Keratinocyte (primary cell): Measurements from ENCODE around the gene TP73. TPM values are rescaled to one million over a fixed set of nuclear protein-coding genes. Genes with fewer than 3 reads are reported as not detected.
A peak's percentile ranks its signal among the peaks of the same experiment; 100 is the strongest.

ENCODE experiments used
- DNase-seq: peaks from one replicate; pipeline ENCODE4 v3.0.0-alpha.2; 2011; ENCODE audit warnings: low read depth, missing footprints, low spot score
- FAIRE-seq: peaks from 2 replicates; lab custom pipeline; 2011; peaks lifted over from hg19 to GRCh38; lab: Jason Lieb, UNC
- H2AFZ ChIP-seq: 2 replicates; pipeline ENCODE4 v1.6.0; 2012; ENCODE audit warnings: low read length, control low read depth, inconsistent platforms; ENCODE audit not compliant: control insufficient read depth
- H3K27ac ChIP-seq: 2 replicates; pipeline ENCODE4 v1.5.1; 2011; ENCODE audit warnings: low read length; ENCODE audit not compliant: control insufficient read depth, insufficient read depth
- H3K27me3 ChIP-seq: 3 replicates; pipeline ENCODE4 v1.6.0; 2011; ENCODE audit warnings: low read length; ENCODE audit not compliant: control insufficient read depth, insufficient read depth; ENCODE audit errors: extremely low read depth
- H3K36me3 ChIP-seq, 2 experiments: 2 replicates in 1 of 2; 3 replicates in 1 of 2; pipeline ENCODE4 v1.5.1; 2011; ENCODE audit warnings: low read length in 2 of 2, mild to moderate bottlenecking in 1 of 2; ENCODE audit not compliant: control insufficient read depth in 2 of 2, insufficient read depth in 2 of 2; ENCODE audit errors: extremely low read depth in 1 of 2
- H3K4me1 ChIP-seq: 3 replicates; pipeline ENCODE4 v1.5.1; 2011; ENCODE audit warnings: low read length; ENCODE audit not compliant: control insufficient read depth, insufficient read depth; ENCODE audit errors: extremely low read depth
- H3K4me2 ChIP-seq: 3 replicates; pipeline ENCODE4 v1.6.0; 2011; ENCODE audit warnings: low read depth, low read length; ENCODE audit not compliant: control insufficient read depth, insufficient read depth; ENCODE audit errors: extremely low read depth
- H3K4me3 ChIP-seq, 3 experiments: fragments of 200-600 bp in 1 of 3; sonication (generic) in 1 of 3; 2 replicates in 2 of 3; 3 replicates in 1 of 3; pipeline ENCODE4 v1.5.1; 2011 to 2016; ENCODE audit warnings: low read length in 3 of 3, mild to moderate bottlenecking in 3 of 3, control low read depth in 2 of 3, inconsistent platforms in 1 of 3, low read depth in 1 of 3, mixed read lengths in 1 of 3, mixed run types in 1 of 3, moderate library complexity in 1 of 3; ENCODE audit not compliant: control insufficient read depth in 2 of 3, insufficient read depth in 2 of 3; ENCODE audit errors: extremely low read depth in 1 of 3
- H3K79me2 ChIP-seq: 2 replicates; pipeline ENCODE4 v1.6.0; 2012; ENCODE audit warnings: low read length; ENCODE audit not compliant: control insufficient read depth, insufficient read depth
- H3K9ac ChIP-seq: 3 replicates; pipeline ENCODE4 v1.6.0; 2011; ENCODE audit warnings: low read length; ENCODE audit not compliant: control insufficient read depth, insufficient read depth; ENCODE audit errors: extremely low read depth
- H3K9me1 ChIP-seq: 3 replicates; pipeline ENCODE4 v1.6.0; 2011; ENCODE audit warnings: low read length; ENCODE audit not compliant: control insufficient read depth, insufficient read depth; ENCODE audit errors: extremely low read depth
- H3K9me3 ChIP-seq: 2 replicates; pipeline ENCODE4 v1.5.1; 2012; ENCODE audit warnings: low read depth, low read length; ENCODE audit not compliant: control insufficient read depth
- H4K20me1 ChIP-seq: 3 replicates; pipeline ENCODE4 v1.6.0; 2011; ENCODE audit warnings: low read length; ENCODE audit not compliant: control insufficient read depth, insufficient read depth; ENCODE audit errors: extremely low read depth
- EZH2 ChIP-seq: IDR thresholded peaks from one replicate; pipeline ENCODE4 v1.6.1; 2012; ENCODE audit warnings: inconsistent platforms, mild to moderate bottlenecking, low read length, moderate library complexity
- dilution Hi-C: fragments of 300-500 bp; cut with MboI; formaldehyde crosslinking; loops from one replicate; pipeline ENCODE4 v1.7.0; 2020; ENCODE audit warnings: low sequenced_read_pairs; ENCODE audit not compliant: extremely low pct_ligation_motif_present
- polyA plus RNA-seq, 5 experiments: library from polyadenylated mRNA; depleted of rRNA in 3 of 5; stranded (reverse) in 3 of 5; stranded (forward) in 1 of 5; unstranded in 1 of 5; fragments of >200 nt; gene quantifications; 1 replicate in 1 of 5; 2 replicates in 3 of 5; 3 replicates in 1 of 5; pipeline versions ENCODE4 v1.2.1 to v1.2.3, GENCODE V29; 2011 to 2012; ENCODE audit warnings: missing spikeins in 2 of 5, low read depth in 1 of 5, low replicate concordance in 1 of 5
- TF ChIP-seq, protein P1 (sequence below), 3 experiments: IDR thresholded peaks in 1 of 3; conservative IDR thresholded peaks in 1 of 3; optimal IDR thresholded peaks in 1 of 3; 2 replicates in 2 of 3; 3 replicates in 1 of 3; pipeline versions ENCODE3 to v1.5.1; 2011; ENCODE audit warnings: low read length in 3 of 3, mild to moderate bottlenecking in 3 of 3, moderate library complexity in 2 of 3, control low read depth in 1 of 3, inconsistent platforms in 1 of 3; ENCODE audit not compliant: insufficient read depth in 2 of 3; ENCODE audit errors: extremely low read depth in 1 of 3

TP73 gene
- polyA plus RNA-seq, 1 donor (not counting 4 experiments of a cell fraction or from before 2014, with no cell fraction given) = 0.14 TPM

DNA sequence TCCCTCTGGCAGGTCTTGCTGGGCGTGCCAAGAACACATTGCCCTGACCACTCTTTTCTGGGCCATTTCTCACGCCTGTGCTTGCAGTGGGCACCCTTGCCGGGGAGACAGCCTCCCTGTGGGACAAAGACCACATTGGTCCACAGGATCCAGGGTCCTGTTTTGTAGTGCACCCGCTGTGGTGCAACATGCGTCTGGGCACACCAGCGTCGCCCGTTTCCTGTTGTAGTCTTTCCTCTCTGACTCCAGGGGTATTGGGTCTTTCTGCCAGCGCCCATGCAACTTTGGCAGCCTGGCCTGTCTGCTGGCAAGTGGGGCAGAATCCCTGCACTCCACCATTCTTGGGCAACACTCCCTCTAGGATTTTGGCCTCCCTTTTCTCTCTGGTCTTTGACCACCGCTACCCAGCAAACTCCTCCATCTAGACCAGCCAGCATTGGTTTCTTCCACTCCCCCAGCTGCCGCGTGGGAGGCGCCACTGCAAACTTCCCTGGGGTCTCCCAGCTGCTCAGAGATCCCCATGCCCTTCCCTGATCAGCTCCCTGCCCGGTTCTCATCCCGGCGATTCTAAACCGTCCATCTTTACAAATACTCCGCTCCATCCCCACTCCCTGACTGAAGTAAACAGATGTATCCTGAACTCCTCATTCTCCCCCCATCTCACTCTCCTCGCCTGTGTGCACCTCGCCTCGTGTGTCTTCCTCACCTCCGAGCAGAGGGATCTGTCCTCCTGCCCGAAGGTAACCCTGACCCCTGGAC lies 28.7 kb upstream of the TP73 start:
- H3K4me1 ChIP-seq = peaks cover 16% of the 10 kb centered on the region
- H4K20me1 ChIP-seq = no peaks in the 10 kb centered on the region
- DNase-seq = no peak
- no peaks in the 10 kb centered on the region for H3K9me3 ChIP-seq
- H3K9ac ChIP-seq = peak overlapping the region; percentile 76
- peak overlapping the region; percentile 85 to 98 (median 92) for H3K4me3 ChIP-seq
- peaks cover 6 to 9% of the 10 kb centered on the region in 2 experiments for H3K36me3 ChIP-seq
- dilution Hi-C loops = no loop called here
- no peak overlapping the region for H3K27ac ChIP-seq
- H3K79me2 ChIP-seq = no peaks in the 10 kb centered on the region
- H2AFZ ChIP-seq = peak overlapping the region; percentile 93
- TF ChIP-seq, protein P1, sequence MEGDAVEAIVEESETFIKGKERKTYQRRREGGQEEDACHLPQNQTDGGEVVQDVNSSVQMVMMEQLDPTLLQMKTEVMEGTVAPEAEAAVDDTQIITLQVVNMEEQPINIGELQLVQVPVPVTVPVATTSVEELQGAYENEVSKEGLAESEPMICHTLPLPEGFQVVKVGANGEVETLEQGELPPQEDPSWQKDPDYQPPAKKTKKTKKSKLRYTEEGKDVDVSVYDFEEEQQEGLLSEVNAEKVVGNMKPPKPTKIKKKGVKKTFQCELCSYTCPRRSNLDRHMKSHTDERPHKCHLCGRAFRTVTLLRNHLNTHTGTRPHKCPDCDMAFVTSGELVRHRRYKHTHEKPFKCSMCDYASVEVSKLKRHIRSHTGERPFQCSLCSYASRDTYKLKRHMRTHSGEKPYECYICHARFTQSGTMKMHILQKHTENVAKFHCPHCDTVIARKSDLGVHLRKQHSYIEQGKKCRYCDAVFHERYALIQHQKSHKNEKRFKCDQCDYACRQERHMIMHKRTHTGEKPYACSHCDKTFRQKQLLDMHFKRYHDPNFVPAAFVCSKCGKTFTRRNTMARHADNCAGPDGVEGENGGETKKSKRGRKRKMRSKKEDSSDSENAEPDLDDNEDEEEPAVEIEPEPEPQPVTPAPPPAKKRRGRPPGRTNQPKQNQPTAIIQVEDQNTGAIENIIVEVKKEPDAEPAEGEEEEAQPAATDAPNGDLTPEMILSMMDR (optimal IDR thresholded peaks at IDR 0.05 in 1 of 3, IDR thresholded peaks at IDR 0.05 in 1 of 3, conservative IDR thresholded peaks at IDR 0.05 in 1 of 3; ENCODE audit: extremely low read depth in 1 of 3, insufficient read depth in 2 of 3, low read length in 3 of 3) = no peak
- no peak for TF ChIP-seq EZH2
- FAIRE-seq = no peak
- no peaks in the 10 kb centered on the region for H3K9me1 ChIP-seq
- no peaks in the 10 kb centered on the region for H3K27me3 ChIP-seq
- H3K4me2 ChIP-seq = peak overlapping the region; percentile 99

DNA sequence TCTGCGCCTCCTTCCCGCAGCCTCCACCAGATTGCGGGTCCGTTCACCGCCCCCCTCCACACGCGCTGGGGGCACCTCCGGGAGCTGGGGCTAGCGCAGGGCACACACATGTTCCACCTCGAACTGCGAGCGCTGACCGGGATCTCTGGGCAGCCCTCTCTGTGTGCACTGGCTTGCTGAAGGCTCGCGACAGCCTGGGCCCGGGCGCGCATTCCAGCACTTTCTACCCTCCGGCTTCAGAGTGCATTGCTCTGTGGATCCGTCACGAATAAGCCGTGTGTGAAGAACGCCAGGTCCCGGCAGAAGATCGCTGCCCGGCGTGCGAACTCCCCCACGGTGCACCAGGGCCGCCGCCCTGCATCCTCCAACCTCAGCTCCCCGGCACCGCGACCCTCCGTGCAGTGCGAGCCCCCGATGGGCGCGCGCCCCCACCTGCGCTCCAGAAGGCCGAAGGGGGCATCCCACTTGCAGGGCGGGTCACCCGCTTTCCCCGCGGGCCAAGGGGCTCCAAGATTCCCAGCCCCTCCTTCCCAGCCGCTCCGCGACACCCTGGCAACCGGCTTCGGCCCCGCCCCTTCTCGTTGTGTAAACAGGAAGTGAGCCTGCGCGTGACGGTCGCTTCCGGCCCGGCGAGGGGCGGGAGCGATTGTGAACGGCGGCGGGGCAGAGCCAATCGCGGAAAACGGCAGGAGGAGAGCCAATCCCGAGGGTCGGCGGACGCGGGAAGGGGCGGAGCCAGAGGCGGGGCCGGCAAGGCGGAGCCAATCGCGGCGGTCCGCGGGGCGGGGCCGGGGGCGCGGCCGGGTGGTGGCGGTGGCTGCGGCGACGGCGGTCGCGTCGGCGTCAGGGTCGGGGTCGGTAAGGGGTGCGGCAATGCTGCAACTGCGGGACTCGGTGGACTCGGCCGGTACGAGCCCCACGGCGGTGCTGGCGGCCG lies 27.8 kb upstream of the TP73 start, which contains the start of gene TPRG1L:
TSS of gene TPRG1L (plus strand) at position 816 of the 937 bp plus-strand sequence. CDS start at position 874, 58 bp downstream.
- Histone ChIP-seq H2AFZ (peak within 1 kb of the TSS; percentile 93), H3K4me3 (peak within 1 kb of the TSS; percentile 85 to 98 (median 92)), H3K4me2 (peak within 1 kb of the TSS; percentile 99), H3K4me1 (peaks cover 16% of the 10 kb centered on the region), H3K79me2 (no peaks in the 10 kb centered on the region), H3K9me1 (no peaks in the 10 kb centered on the region), H4K20me1 (no peaks in the 10 kb centered on the region), H3K9me3 (no peaks in the 10 kb centered on the region), H3K36me3 (peaks cover 6 to 9% of the 10 kb centered on the region in 2 experiments), H3K9ac (peak within 1 kb of the TSS; percentile 76), H3K27ac (no peak within 1 kb of the TSS), H3K27me3 (no peaks in the 10 kb centered on the region)
- dilution Hi-C loops = loop anchor here (25.0 kb wide), 1 partner anchor 87 kb away; no protein-coding TSS in a partner anchor
- peak; percentile 59 for DNase-seq
- TF ChIP-seq, protein P1 (optimal IDR thresholded peaks at IDR 0.05 in 1 of 3, IDR thresholded peaks at IDR 0.05 in 1 of 3, conservative IDR thresholded peaks at IDR 0.05 in 1 of 3; ENCODE audit: extremely low read depth in 1 of 3, insufficient read depth in 2 of 3, low read length in 3 of 3) = no peak
- no peak for FAIRE-seq
